Keratinocyte (primary cell): ENCODE results near the gene ANKRD18A.
"Not testable (repeated sequence)": the region's sequence is repeated elsewhere in the genome, so short reads cannot be mapped to it uniquely, and the experiment has no call there.

Source experiments
- CTCF ChIP-seq, 3 experiments: IDR thresholded peaks in 1 of 3; conservative IDR thresholded peaks in 1 of 3; optimal IDR thresholded peaks in 1 of 3; 2 replicates in 2 of 3; 3 replicates in 1 of 3; pipeline versions ENCODE3 to v1.5.1; 2011; ENCODE audit warnings: low read length in 3 of 3, mild to moderate bottlenecking in 3 of 3, moderate library complexity in 2 of 3, control low read depth in 1 of 3, inconsistent platforms in 1 of 3; ENCODE audit not compliant: insufficient read depth in 2 of 3; ENCODE audit errors: extremely low read depth in 1 of 3
- EZH2 ChIP-seq: IDR thresholded peaks from one replicate; pipeline ENCODE4 v1.6.1; 2012; ENCODE audit warnings: inconsistent platforms, mild to moderate bottlenecking, low read length, moderate library complexity

DNA sequence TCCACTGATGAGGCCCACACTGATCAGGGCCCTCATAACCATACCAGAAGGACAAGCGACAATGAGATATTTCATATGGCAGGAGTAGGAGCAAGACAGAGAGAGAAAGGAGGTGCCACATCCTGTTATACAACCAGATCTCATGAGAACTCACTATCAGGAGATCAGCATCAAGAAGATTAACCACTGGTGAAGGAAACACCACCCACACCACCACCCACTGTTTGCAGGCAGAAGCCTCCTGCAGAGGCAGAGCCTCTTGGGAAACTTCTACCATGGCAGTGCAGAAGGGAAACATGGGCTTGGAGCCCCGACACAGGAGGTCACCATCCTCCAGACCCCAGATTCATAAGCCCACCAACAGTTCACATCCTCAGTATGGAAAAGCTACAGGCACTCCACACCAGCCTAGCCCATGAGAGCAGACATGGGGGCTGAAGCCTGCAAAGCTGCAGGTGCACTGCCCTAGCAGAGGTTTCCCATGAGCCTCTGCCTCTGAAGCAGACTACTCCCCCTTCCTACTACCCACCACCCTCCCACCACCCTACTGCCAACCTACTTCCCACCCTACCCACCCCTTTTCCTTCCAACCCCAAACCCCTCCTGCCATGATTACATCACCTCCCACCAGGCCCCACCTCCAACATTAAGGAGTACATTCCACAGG, 73.8 kb downstream of the ANKRD18A start:
- not testable (repeated sequence) for TF ChIP-seq CTCF (optimal IDR thresholded peaks at IDR 0.05 in 1 of 3, IDR thresholded peaks at IDR 0.05 in 1 of 3, conservative IDR thresholded peaks at IDR 0.05 in 1 of 3; ENCODE audit: extremely low read depth in 1 of 3, insufficient read depth in 2 of 3, low read length in 3 of 3); EZH2
